Measurements from ENCODE around the gene SNX25.

GRCh38 chr4:185186769-185187168 lies 22.6 kb upstream of the SNX25 start:
- TF ChIP-seq CTCF (optimal IDR thresholded peaks at IDR 0.05 in 1 of 3, IDR thresholded peaks at IDR 0.05 in 1 of 3, conservative IDR thresholded peaks at IDR 0.05 in 1 of 3; ENCODE audit: extremely low read depth in 1 of 3, insufficient read depth in 2 of 3, low read length in 3 of 3) (no peak), EZH2 (IDR thresholded peaks at IDR 0.05; ENCODE audit: low read length) (no peak)
